Gastrocnemius medialis (tissue), 4 donors: Measurements from ENCODE around the gene TATDN3. TPM values are rescaled to one million over a fixed set of nuclear protein-coding genes. Genes with fewer than 3 reads are reported as not detected.

Experiments
- ATAC-seq, 2 donors: fragments of 150-250 bp; one replicate each; pipeline ENCODE4 v1.9.1; 2016
- DNase-seq, 2 donors: peaks; one replicate each; pipeline ENCODE4 v3.0.0-alpha.2; 2019
- H3K27ac ChIP-seq, 4 donors: fragments of 200-600 bp; sonication (generic); 1 replicate in 1 of 4; 2 replicates in 3 of 4; pipeline ENCODE4 v1.5.1; 2016 to 2018; ENCODE audit warnings: mild to moderate bottlenecking in 2 of 4, moderate library complexity in 1 of 4
- H3K27me3 ChIP-seq, 3 donors: fragments of 200-600 bp; sonication (generic) in 2 of 3; 1 replicate in 1 of 3; 2 replicates in 2 of 3; pipeline versions ENCODE4 v1.5.1 to v1.6.0; 2016 to 2019; ENCODE audit warnings: mild to moderate bottlenecking in 1 of 3, moderate library complexity in 1 of 3
- H3K36me3 ChIP-seq, 2 donors: fragments of 200-600 bp; sonication (generic) in 1 of 2; one replicate each; pipeline ENCODE4 v1.5.1; 2017 to 2018
- H3K4me1 ChIP-seq, 2 donors: fragments of 200-600 bp; sonication (generic) in 1 of 2; one replicate each; pipeline ENCODE4 v1.5.1; 2016 to 2017; ENCODE audit warnings: mild to moderate bottlenecking in 2 of 2
- H3K4me3 ChIP-seq, 4 donors: fragments of 200-600 bp; sonication (generic) in 3 of 4; 1 replicate in 1 of 4; 2 replicates in 3 of 4; pipeline ENCODE4 v1.5.1; 2016 to 2019; ENCODE audit warnings: mild to moderate bottlenecking in 2 of 4
- H3K9me3 ChIP-seq, 3 donors: fragments of 200-600 bp; sonication (generic) in 2 of 3; 1 replicate in 1 of 3; 2 replicates in 2 of 3; pipeline ENCODE4 v1.5.1; 2016 to 2019
- CTCF ChIP-seq, 5 experiments: fragments of 450-650 bp in 3 of 5; fragments of 200-600 bp in 2 of 5; sonication (generic) in 2 of 5; IDR thresholded peaks in 4 of 5; conservative IDR thresholded peaks in 1 of 5; 1 replicate in 4 of 5; 2 replicates in 1 of 5; pipeline ENCODE4 v1.5.1; 2016 to 2019; ENCODE audit warnings: antibody characterized with exemption in 5 of 5, mild to moderate bottlenecking in 3 of 5, moderate library complexity in 3 of 5
- POLR2A ChIP-seq, 2 donors: fragments of 450-650 bp; IDR thresholded peaks; one replicate each; pipeline ENCODE4 v1.6.1; 2017; ENCODE audit warnings: antibody characterized with exemption in 2 of 2, mild to moderate bottlenecking in 2 of 2, moderate library complexity in 2 of 2
- in situ Hi-C, 4 donors: fragments of 200-750 bp; cut with MboI; loops; one replicate each; pipeline versions ENCODE4 v1.15.0 to v1.8.0; 2017; ENCODE audit warnings: low sequenced_read_pairs in 4 of 4
- intact Hi-C: fragments of 100-400 bp; cut with DNase I; formaldehyde crosslinking; loops from one replicate; pipeline ENCODE4 v1.15.1; 2023; ENCODE audit warnings: low total_unique reads
- total RNA-seq, 4 donors: library from RNA; depleted of rRNA; stranded (reverse); fragments of >200 nt; gene quantifications; one replicate each; pipeline versions ENCODE4 v1.1.0 to v1.2.3, GENCODE V29; 2016

TATDN3 gene
- total RNA-seq, 4 donors from 2014 or later, result 19.5 to 27.3 (median 25.6) TPM

DNA sequence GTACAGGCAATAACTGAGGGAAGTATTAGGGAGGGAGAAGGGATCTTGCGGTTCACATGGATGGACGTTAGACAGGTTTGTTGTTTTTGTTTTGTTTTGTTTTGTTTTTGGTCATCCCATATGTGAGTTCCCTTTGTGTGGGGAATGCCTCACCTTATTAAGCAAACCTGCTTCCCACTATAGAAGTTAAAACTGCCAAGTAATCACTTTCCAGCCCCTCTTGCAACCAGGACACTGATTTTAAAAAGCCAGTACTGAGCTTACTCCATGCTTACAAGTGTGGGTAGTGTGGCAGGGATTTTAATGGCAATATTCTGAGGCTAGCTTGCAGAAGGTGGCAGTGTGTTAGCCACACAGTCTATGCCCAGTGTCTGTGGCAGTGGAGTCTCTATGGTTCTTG is 29.3 kb downstream of the TATDN3 start:
- no peaks in the 10 kb centered on the region for H3K27me3 ChIP-seq
- DNase-seq (no peak), ATAC-seq (no peak)
- no peaks in the 10 kb centered on the region for H3K4me1 ChIP-seq
- H3K36me3 ChIP-seq, result no peaks in the 10 kb centered on the region
- intact Hi-C loops, result no loop called here
- no peak overlapping the region for H3K4me3 ChIP-seq
- no peak overlapping the region for H3K27ac ChIP-seq
- no peak for TF ChIP-seq POLR2A (IDR thresholded peaks at IDR 0.05)
- no peak for TF ChIP-seq CTCF (IDR thresholded peaks at IDR 0.05 in 4 of 5, conservative IDR thresholded peaks at IDR 0.05 in 1 of 5)
- H3K9me3 ChIP-seq, result no peaks in the 10 kb centered on the region
- in situ Hi-C loops, result loop anchor here in 2 of 4 donors (25.0 kb wide), 1 partner anchor 166 kb away; no protein-coding TSS in a partner anchor

GRCh38 chr1:212822956-212823355 is 31.3 kb downstream of the TATDN3 start:
- intact Hi-C loops, result no loop called here
- DNase-seq (no peak), ATAC-seq (no peak)
- in situ Hi-C loops, result loop anchor here in 2 of 4 donors (25.0 kb wide), 1 partner anchor 164 kb away; no protein-coding TSS in a partner anchor
- no peaks in the 10 kb centered on the region for H3K36me3 ChIP-seq
- no peak overlapping the region for H3K4me3 ChIP-seq
- no peaks in the 10 kb centered on the region for H3K27me3 ChIP-seq
- TF ChIP-seq POLR2A (IDR thresholded peaks at IDR 0.05), result no peak
- no peak for TF ChIP-seq CTCF (IDR thresholded peaks at IDR 0.05 in 4 of 5, conservative IDR thresholded peaks at IDR 0.05 in 1 of 5)
- no peak overlapping the region for H3K27ac ChIP-seq
- no peaks in the 10 kb centered on the region for H3K9me3 ChIP-seq
- H3K4me1 ChIP-seq, result no peaks in the 10 kb centered on the region

DNA sequence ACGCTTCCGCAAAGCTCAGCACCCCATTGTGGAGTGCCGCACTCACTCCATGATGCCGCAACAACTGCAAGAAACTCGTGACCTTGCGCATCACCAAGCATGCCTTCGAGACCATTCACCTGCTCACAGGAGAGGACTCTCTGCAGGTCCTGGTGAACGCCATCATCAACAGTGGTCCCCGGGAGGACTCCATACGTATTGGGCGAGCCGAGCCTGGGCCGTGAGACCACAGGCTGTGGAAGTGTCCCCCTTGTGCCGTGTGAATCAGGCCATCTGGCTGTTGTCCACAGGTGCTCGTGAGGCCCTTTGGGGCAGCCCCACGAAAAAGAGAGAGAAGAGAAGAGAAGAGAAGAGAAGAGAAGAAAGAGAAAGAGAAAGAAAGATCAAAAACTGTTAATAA is 32.5 kb downstream of the TATDN3 start:
- DNase-seq (no peak), ATAC-seq (no peak)
- Histone ChIP-seq H3K4me1 (no peaks in the 10 kb centered on the region), H3K9me3 (no peaks in the 10 kb centered on the region), H3K27ac (no peak overlapping the region), H3K36me3 (no peaks in the 10 kb centered on the region), H3K4me3 (no peak overlapping the region), H3K27me3 (no peaks in the 10 kb centered on the region)
- TF ChIP-seq POLR2A (IDR thresholded peaks at IDR 0.05), result no peak
- TF ChIP-seq CTCF (IDR thresholded peaks at IDR 0.05 in 4 of 5, conservative IDR thresholded peaks at IDR 0.05 in 1 of 5), result no peak
- intact Hi-C loops (no loop called here), in situ Hi-C loops (loop anchor here in 2 of 4 donors (25.0 kb wide), 1 partner anchor 163 kb away; no protein-coding TSS in a partner anchor)

GRCh38 chr1:212825798-212826452 is 34.2 kb downstream of the TATDN3 start:
- ATAC-seq (no peak), DNase-seq (no peak)
- intact Hi-C loops (no loop called here), in situ Hi-C loops (no loop called here)
- Histone ChIP-seq H3K4me3 (no peak overlapping the region), H3K36me3 (no peaks in the 10 kb centered on the region), H3K27me3 (no peaks in the 10 kb centered on the region), H3K27ac (no peak overlapping the region), H3K4me1 (no peaks in the 10 kb centered on the region), H3K9me3 (no peaks in the 10 kb centered on the region)
- TF ChIP-seq CTCF (IDR thresholded peaks at IDR 0.05 in 4 of 5, conservative IDR thresholded peaks at IDR 0.05 in 1 of 5) (no peak), POLR2A (IDR thresholded peaks at IDR 0.05) (no peak)
